ENCODE data around the gene SOHLH1. TPM values are rescaled to one million over a fixed set of nuclear protein-coding genes. Genes with fewer than 3 reads are reported as not detected.

SOHLH1 gene
- polyA plus RNA-seq, 1 donor, result 0.13 TPM

- peak; percentile 70 for DNase-seq
These were observed 2.9 kb upstream of the SOHLH1 start, which contains the start of gene KCNT1 for GRCh38 chr9:135701959-135702721. Gene KCNT1, plus strand, starts transcription at chr9:135702185. Its CDS starts 74 bp downstream, at chr9:135702259.

GRCh38 chr9:135701067-135701958 is 2.0 kb upstream of the SOHLH1 start:
- DNase-seq, result no peak

GRCh38 chr9:135700525-135700924 is 1.2 kb upstream of the SOHLH1 start:
- no peak for DNase-seq

- no peak for DNase-seq
These were observed 514 bp downstream of the SOHLH1 start for GRCh38 chr9:135698767-135699166.

- no peak for DNase-seq
These were observed 1.0 kb downstream of the SOHLH1 start for GRCh38 chr9:135698236-135698635.

GRCh38 chr9:135697226-135697625 is 2.1 kb downstream of the SOHLH1 start:
- DNase-seq, result no peak

- DNase-seq, result no peak
These were observed 2.8 kb downstream of the SOHLH1 start for GRCh38 chr9:135696446-135696845.

- no peak for DNase-seq
These were observed 3.6 kb downstream of the SOHLH1 start for GRCh38 chr9:135695642-135696041.

- no peak for DNase-seq
These were observed 4.2 kb downstream of the SOHLH1 start for GRCh38 chr9:135695036-135695435.

GRCh38 chr9:135694414-135694813 is 4.9 kb downstream of the SOHLH1 start:
- DNase-seq, result no peak

GRCh38 chr9:135693771-135694170 is 5.5 kb downstream of the SOHLH1 start:
- no peak for DNase-seq

GRCh38 chr9:135693265-135693664 is 6.0 kb downstream of the SOHLH1 start:
- DNase-seq, result no peak

GRCh38 chr9:135692410-135692809 is 6.9 kb downstream of the SOHLH1 start:
- no peak for DNase-seq

- no peak for DNase-seq
These were observed 8.3 kb downstream of the SOHLH1 start for GRCh38 chr9:135690836-135691570.

- DNase-seq, result no peak
These were observed 10.3 kb downstream of the SOHLH1 start for GRCh38 chr9:135689011-135689410.

- DNase-seq, result no peak
These were observed 12.1 kb downstream of the SOHLH1 start for GRCh38 chr9:135687216-135687615.

GRCh38 chr9:135684691-135685090 is 14.6 kb downstream of the SOHLH1 start:
- no peak for DNase-seq

GRCh38 chr9:135683401-135684034 is 15.8 kb downstream of the SOHLH1 start:
- no peak for DNase-seq

- DNase-seq, result no peak
These were observed 18.1 kb downstream of the SOHLH1 start for GRCh38 chr9:135681161-135681560.

- no peak for DNase-seq
These were observed 19.2 kb downstream of the SOHLH1 start for GRCh38 chr9:135680056-135680455.

- DNase-seq, result no peak
These were observed 20.9 kb downstream of the SOHLH1 start for GRCh38 chr9:135678236-135679017.

Measured in hindlimb muscle (tissue), 1 donor.